Hepatocyte (in vitro differentiated cells): Measurements from ENCODE around the gene STIM1.

Experiments used
- EZH2 ChIP-seq: fragments of 200-600 bp; sonication (generic); IDR thresholded peaks from 2 replicates; pipeline ENCODE4 v1.6.1; 2016; ENCODE audit warnings: antibody characterized with exemption, mild to moderate bottlenecking, borderline replicate concordance
- TF ChIP-seq, protein P1 (sequence below): fragments of 200-600 bp; sonication (generic); IDR thresholded peaks from 2 replicates; pipeline ENCODE4 v1.5.1; 2016; ENCODE audit warnings: antibody characterized with exemption, mild to moderate bottlenecking; ENCODE audit not compliant: poor library complexity

DNA sequence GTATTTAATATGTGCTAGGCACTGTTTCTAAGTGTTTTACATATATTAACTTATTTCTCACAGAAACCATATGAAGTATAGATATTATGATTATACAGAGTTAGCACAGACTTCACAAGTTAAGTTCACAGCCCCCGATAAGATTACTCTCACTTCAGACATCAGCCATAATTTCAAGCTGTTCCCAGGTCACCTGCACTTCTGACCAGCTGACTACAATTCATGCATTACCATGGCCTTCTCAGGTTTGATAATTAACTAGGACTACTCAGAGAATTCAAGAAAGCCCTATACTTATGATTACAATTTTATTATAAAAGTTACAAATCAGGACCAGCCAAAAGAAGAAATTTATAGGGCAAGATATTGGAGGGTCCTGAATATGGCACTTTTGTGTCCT is 170.9 kb downstream of the STIM1 start:
- TF ChIP-seq, protein P1, sequence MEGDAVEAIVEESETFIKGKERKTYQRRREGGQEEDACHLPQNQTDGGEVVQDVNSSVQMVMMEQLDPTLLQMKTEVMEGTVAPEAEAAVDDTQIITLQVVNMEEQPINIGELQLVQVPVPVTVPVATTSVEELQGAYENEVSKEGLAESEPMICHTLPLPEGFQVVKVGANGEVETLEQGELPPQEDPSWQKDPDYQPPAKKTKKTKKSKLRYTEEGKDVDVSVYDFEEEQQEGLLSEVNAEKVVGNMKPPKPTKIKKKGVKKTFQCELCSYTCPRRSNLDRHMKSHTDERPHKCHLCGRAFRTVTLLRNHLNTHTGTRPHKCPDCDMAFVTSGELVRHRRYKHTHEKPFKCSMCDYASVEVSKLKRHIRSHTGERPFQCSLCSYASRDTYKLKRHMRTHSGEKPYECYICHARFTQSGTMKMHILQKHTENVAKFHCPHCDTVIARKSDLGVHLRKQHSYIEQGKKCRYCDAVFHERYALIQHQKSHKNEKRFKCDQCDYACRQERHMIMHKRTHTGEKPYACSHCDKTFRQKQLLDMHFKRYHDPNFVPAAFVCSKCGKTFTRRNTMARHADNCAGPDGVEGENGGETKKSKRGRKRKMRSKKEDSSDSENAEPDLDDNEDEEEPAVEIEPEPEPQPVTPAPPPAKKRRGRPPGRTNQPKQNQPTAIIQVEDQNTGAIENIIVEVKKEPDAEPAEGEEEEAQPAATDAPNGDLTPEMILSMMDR: no peak
- no peak for TF ChIP-seq EZH2
